ENCODE results near the gene FRMD4A.

DNA sequence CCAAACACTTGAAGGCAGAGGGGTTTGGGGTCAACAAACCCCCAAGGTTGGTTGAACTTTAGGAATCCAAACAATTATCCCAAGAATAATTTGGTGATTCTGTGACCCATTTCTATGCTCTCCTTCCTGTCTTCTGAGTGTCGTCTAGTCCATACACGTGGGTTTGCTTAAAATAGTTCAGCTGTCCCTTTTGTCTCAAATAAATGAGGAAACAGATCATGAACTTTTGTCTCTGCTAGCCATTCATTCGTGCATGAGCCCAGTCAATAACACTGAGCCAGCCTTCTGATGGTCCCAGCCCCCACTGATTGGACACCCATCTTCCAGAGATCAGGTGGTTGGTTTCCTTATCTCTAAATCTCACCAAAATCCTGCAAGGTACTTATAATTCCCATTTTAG is 488.6 kb downstream of the FRMD4A start:
- TF ChIP-seq YY1 (IDR thresholded peaks at IDR 0.05; ENCODE audit: low read depth) (no peak), CREB1 (IDR thresholded peaks at IDR 0.05; ENCODE audit: low read depth) (no peak), EP300 (IDR thresholded peaks at IDR 0.05; ENCODE audit: borderline replicate concordance) (no peak), RAD21 (IDR thresholded peaks at IDR 0.05; ENCODE audit: low read depth) (no peak)

Data from Ishikawa (cell line).